Stimulated activated CD8-positive, alpha-beta memory T cell treated with anti-CD3 and anti-CD28 coated beads, Interleukin-15, amount 100 ng/mL, for 24 hours (primary cell): ENCODE results near the gene B4GALT1.

ENCODE experiments used
- DNase-seq: peaks from one replicate; pipeline ENCODE4 v3.0.0-alpha.2; 2020; ENCODE audit warnings: low read depth

B4GALT1 gene

GRCh38 chr9:33139421-33140228 lies 27.5 kb downstream of the B4GALT1 start:
- DNase-seq = no peak

DNA sequence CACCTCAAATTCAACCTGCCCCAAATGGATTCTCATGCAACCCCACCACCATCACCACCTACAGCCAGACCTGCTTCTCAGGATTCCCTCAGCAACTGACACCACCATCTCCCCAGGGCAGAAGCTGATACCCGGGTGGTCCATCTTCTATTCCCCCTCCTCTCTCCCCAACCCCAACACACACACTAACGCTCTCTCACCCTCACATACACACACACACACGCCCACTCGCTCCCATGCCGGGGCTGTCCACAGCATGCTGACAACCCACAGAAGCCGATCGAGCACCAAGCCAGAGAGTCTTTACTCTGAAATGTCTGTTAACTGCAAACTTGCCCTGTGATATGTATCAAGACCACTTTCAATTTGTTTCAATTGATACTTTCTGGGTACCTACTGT lies 28.4 kb downstream of the B4GALT1 start:
- DNase-seq = no peak

GRCh38 chr9:33137781-33138264 lies 29.3 kb downstream of the B4GALT1 start:
- DNase-seq = no peak

DNA sequence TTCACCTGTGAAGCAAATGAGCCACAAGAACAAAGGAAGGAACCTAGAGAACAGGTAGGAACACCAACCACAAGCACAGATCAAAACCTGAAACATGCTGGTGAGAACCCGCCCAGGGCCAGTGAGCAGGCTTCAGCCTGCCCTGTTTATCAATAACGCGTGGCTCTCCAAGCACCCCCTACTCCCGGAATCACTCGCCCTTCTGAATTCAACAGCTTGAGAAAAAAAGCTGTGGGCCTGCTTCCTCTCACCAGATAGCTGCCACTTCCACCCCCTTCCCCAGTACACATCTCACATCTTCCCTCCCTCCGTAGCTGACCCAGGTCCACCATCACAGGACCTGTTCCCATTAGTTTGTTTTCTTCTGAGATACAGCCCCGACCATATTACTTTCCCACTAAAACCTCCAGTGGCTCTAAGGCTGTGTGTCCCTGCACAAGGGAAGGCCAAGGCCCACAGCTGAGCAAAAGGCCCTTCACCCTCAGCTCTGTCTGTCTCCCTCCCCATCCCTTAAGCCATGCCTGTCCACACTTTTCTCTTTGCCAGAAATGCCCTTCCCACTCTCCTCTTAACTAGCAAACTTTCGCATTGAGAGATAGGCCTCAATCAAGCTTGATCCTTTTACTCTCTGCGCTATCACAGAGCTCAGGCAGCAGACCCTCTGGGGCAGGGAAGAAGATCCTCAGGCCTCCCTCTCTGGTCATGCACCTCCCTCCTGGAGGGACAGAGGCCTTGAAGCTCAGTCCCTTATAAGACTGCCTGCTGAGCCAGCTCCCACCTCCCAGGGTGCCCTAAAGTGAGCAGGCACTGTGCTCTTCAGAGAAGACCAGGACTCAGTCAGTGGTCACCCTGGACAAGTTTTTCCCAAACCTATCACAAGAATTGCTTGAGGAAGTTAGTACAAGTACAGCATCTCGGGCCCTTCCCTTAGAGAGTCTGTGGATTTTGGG lies 30.1 kb downstream of the B4GALT1 start:
- DNase-seq = no peak

- DNase-seq = no peak
Measured at GRCh38 chr9:33135470-33135958, 31.6 kb downstream of the B4GALT1 start.

- no peak for DNase-seq
Measured at GRCh38 chr9:33135031-33135461, 32.1 kb downstream of the B4GALT1 start.

GRCh38 chr9:33133186-33133585 lies 34.0 kb downstream of the B4GALT1 start:
- no peak for DNase-seq

GRCh38 chr9:33131790-33132772 lies 35.1 kb downstream of the B4GALT1 start:
- DNase-seq = no peak

DNA sequence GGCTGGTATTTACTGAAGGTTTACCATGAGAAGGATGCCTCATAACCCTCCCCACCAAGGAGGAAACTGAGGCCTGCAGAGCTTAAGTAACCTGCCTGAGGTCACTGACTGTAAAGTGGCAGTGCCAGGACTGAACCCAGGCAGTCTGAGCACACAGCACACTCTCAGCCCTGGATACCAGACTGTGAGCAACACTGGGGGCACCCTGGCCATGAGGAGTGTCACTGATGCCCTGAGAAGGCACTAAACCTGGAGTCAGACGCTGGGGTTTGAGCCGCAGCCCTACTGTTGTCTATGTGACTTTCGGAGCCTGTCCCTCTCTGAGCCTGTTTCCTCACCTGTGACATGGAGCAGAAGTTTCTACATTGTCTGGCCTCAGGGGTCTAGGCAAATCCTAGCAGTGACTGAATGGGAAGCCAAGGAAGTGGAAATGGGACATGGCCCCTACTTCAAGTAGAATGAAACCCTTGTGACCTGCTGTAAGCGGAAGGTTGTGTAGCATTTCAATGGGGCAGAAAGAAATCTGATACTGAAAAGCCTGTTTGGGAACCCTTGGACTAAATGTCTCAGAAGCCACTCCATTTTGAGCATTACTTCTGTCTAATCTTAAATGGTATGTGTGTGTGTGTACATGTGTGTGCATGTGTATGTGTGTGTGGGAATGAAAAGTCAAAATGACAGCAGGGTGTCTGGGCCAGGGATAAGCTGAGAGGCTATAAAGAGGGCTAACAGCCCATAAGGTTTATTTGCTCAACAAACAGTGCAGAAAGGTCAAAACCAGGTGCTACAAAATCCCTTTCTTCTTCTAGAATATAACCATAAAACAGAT lies 36.0 kb downstream of the B4GALT1 start:
- no peak for DNase-seq

DNA sequence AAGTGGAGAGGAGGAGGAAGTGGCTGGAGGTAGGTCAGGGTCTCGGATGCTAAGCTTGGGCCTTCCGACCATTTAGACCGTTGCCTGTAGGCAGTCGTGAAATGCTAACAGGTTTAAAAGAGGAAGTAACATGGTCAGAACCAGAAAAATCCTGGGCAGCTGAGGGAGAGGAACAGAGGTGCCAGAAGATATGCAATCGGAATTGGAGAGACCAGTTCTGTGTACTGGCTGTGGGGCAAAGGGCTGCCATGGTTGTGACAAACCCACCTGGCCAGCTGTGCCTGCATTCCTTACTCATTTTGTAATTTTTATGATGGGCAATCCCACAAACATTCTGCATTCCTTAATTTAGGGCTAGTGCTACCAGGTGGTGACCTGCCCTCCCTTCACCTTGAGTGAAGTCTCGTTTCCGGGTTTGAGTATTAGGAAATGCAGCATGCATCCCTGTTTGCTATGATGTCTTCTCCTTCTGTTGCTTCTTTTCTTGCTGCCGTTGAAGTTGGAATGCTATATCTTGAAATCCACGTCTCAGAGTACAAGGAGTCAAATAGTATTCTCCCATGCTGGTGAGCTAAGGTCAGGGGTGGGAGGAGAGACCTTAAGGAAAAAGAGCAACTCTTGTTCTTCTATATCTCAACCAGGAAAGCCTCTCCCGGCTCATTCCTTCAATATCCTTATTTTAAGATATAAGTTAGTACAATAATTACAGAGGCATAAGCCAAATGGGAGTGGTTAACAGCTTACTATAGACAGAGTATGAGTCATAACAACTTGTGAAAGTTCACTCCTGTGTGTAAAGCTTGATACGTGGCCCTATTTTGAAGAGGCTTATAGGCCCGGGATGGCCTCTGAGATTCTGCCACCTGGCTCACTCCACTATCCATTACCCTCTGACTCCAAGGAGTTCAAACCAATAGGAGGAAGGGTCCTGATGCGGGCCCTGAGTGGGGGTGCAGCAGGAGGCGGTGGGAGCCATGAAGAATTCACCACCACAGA lies 37.0 kb downstream of the B4GALT1 start:
- DNase-seq = no peak

DNA sequence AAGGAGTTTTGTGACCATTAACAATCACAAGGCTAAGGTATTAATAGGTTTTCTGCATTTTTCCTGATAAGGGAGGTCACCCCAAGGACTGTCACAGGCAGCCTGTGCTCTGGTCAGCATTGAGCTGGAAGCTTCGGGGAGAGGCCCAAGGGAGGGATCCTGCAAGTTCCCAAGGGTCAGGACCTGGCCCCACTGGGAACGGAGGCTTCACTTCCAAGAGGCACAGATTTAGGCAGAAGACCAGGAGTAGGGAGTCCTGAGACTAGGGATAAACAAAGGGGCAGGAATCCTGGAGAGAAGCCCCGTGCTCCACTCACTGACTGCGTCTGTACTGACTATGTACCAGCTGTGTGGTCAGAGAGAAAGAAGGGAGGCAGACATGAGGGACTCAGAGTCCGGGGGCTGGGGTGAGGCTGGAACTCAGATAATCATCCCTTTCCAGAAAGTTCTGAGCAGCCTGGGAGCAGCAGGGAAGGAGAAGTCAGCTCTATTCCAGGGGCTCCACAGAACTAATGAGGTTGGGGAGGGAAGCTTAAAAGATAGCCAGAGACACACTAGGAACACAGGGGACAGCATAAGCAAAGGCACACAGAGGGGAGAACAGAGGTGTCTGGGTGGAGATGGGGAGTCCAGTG lies 37.8 kb downstream of the B4GALT1 start:
- no peak for DNase-seq

DNA sequence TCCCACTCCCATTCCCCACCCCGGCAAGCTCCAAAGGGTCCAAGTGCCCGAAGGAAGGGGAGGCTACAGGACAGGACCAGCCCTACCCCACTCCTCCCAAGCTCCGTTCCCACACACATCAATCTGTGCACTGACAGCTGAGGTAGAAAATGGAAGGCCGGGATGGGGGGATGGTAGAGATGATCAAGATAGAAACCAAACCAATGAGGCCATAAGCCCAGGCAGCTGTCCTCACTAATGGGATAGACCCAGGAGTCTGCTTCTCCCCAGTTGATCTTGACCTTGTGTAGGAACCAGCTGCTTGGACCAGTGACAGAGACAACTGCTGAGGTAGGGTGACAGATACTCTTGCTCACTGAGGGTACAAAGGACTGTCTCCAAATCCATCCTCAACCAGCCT lies 38.6 kb downstream of the B4GALT1 start:
- DNase-seq = no peak

- DNase-seq = no peak
Measured at GRCh38 chr9:33127881-33128280, 39.3 kb downstream of the B4GALT1 start.

- no peak for DNase-seq
Measured at GRCh38 chr9:33125871-33126823, 41.0 kb downstream of the B4GALT1 start.

GRCh38 chr9:33125461-33125860 lies 41.7 kb downstream of the B4GALT1 start:
- no peak for DNase-seq

DNA sequence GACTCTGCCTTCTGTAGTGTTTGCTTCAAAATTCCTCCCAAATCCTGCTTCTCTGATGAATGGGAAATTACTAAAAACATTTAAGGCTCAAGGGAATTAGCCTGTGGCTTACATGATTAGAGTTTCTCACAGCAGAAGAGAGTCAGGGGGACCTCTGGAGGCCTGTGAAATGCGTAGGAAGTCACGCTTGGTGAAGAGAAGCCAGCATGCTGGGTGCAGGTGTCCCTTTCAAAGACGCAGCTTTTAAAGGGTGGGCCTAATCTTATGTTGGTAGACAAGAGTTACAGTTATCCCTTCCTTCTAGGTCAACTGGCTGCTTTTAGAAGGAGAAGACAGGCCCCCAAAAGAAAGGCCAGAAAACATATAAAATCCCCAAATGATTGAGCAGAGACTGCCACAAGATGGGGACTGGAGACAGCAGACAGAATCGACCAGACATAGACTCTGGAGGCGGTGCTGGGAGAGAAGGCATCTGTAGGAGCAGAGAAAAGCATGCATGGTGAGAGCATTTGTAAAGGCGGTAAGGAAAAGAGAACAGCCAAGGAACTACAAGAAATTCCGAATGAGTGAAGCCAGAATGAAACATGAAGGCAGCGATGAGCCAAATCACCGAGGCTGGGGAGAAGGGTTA lies 42.3 kb downstream of the B4GALT1 start:
- DNase-seq = no peak

GRCh38 chr9:33124046-33124445 lies 43.1 kb downstream of the B4GALT1 start:
- DNase-seq = no peak
